HCT116 (cell line): ENCODE data around the gene BLCAP. TPM values are rescaled to one million over a fixed set of nuclear protein-coding genes. Genes with fewer than 3 reads are reported as not detected.
A peak's percentile ranks its signal among the peaks of the same experiment; 100 is the strongest.

Experiments
- ATAC-seq: fragments of 200-7000 bp; cut with Tn5 transposase; 2 replicates; pipeline ENCODE4 v1.9.1; 2020; ENCODE audit warnings: mild to moderate bottlenecking, moderate library complexity
- BruUV-seq: library from RNA; stranded (reverse); fragments of 400-500 nt; replicated peaks from 2 replicates; lab custom pipeline; 2021; lab: Mats Ljungman, UMichigan
- CTCF ChIA-PET: fragments of 300-600 bp; sonication (Branson Sonifier 250); formaldehyde crosslinking; loops from one replicate; lab custom pipeline; 2021; ENCODE audit warnings: antibody characterized with exemption; lab: Charles Lee
- POLR2A ChIA-PET: fragments of 300-600, 350-600 bp; sonication (Branson Sonifier 250); formaldehyde crosslinking; loops from one replicate; lab custom pipeline; 2021; ENCODE audit warnings: antibody characterized with exemption; lab: Charles Lee
- RAD21 ChIA-PET, 2 experiments: fragments of 300-600 bp; sonication (Branson Sonifier 250); formaldehyde crosslinking; loops; one replicate each; lab custom pipeline; 2023; ENCODE audit warnings: low total read pairs in 2 of 2; ENCODE audit not compliant: uncharacterized antibody in 2 of 2, unreplicated experiment in 2 of 2, low non-redundant PET in 1 of 2; lab: Charles Lee
- DNase-seq: peaks from one replicate; pipeline ENCODE4 v3.0.0-alpha.2; 2010; ENCODE audit warnings: low read depth, low spot score
- H2AFZ ChIP-seq: fragments of 200-600 bp; shearing (Covaris generic), sonication (generic); 2 replicates; pipeline ENCODE4 v1.6.1; 2017; ENCODE audit warnings: low read depth, mixed run types, mixed read lengths, antibody characterized with exemption, low read length; ENCODE audit not compliant: poor library complexity, severe bottlenecking
- H3K27ac ChIP-seq: 2 replicates; pipeline ENCODE4 v1.5.1; 2012; ENCODE audit warnings: low read depth, low read length
- H3K27me3 ChIP-seq: fragments of 200-600 bp; sonication (generic); 2 replicates; pipeline ENCODE4 v1.6.1; 2016; ENCODE audit warnings: mixed run types, low read length, mixed read lengths; ENCODE audit not compliant: insufficient read depth
- H3K36me3 ChIP-seq, 2 experiments: fragments of 200-500 bp in 1 of 2; fragments of 200-600 bp in 1 of 2; sonication (Bioruptor generic) in 1 of 2; sonication (generic) in 1 of 2; 2 replicates each; pipeline versions ENCODE4 v1.5.1 to v1.6.1; 2014 to 2016; ENCODE audit warnings: low read length in 2 of 2, inconsistent platforms in 1 of 2, mixed read lengths in 1 of 2, mixed run types in 1 of 2; ENCODE audit not compliant: insufficient read depth in 2 of 2, control insufficient read depth in 1 of 2
- H3K4me1 ChIP-seq, 2 experiments: fragments of 200-600 bp in 1 of 2; sonication (generic) in 1 of 2; 2 replicates each; pipeline versions ENCODE4 v1.5.1 to v1.6.1; 2012 to 2017; ENCODE audit warnings: low read length in 2 of 2, inconsistent platforms in 1 of 2, mild to moderate bottlenecking in 1 of 2, mixed read lengths in 1 of 2, mixed run types in 1 of 2, moderate library complexity in 1 of 2; ENCODE audit not compliant: insufficient read depth in 2 of 2, control insufficient read depth in 1 of 2
- H3K4me2 ChIP-seq: fragments of 200-600 bp; sonication (generic); 2 replicates; pipeline ENCODE4 v1.6.1; 2017; ENCODE audit warnings: mixed run types, low read length, mixed read lengths
- H3K4me3 ChIP-seq, 2 experiments: fragments of 200-600 bp in 1 of 2; sonication (generic) in 1 of 2; replicated peaks in 1 of 2; 2 replicates each; pipeline ENCODE4 v1.5.1; 2011 to 2016; ENCODE audit warnings: low read length in 2 of 2, control low read depth in 1 of 2, low read depth in 1 of 2, mild to moderate bottlenecking in 1 of 2, mixed read lengths in 1 of 2, mixed run types in 1 of 2
- H3K79me2 ChIP-seq: fragments of 200-600 bp; sonication (generic); 2 replicates; pipeline ENCODE4 v1.6.1; 2017; ENCODE audit warnings: mild to moderate bottlenecking, mixed run types, low read length, moderate library complexity, mixed read lengths; ENCODE audit not compliant: insufficient read depth
- H3K9ac ChIP-seq: fragments of 200-600 bp; sonication (generic); 2 replicates; pipeline ENCODE4 v1.6.1; 2016; ENCODE audit warnings: low read length, mixed read lengths
- H3K9me2 ChIP-seq: fragments of 200-600 bp; sonication (generic), shearing (Covaris generic); 2 replicates; pipeline ENCODE4 v1.6.1; 2017; ENCODE audit warnings: mixed run types, mild to moderate bottlenecking, moderate library complexity; ENCODE audit not compliant: insufficient read depth
- H3K9me3 ChIP-seq, 2 experiments: fragments of 200-500 bp in 1 of 2; fragments of 200-600 bp in 1 of 2; sonication (Bioruptor generic) in 1 of 2; sonication (generic) in 1 of 2; 2 replicates each; pipeline ENCODE4 v1.6.1; 2014 to 2017; ENCODE audit warnings: low read length in 2 of 2, mixed read lengths in 2 of 2, inconsistent platforms in 1 of 2, low read depth in 1 of 2, mild to moderate bottlenecking in 1 of 2, mixed run types in 1 of 2, moderate library complexity in 1 of 2; ENCODE audit not compliant: control insufficient read depth in 1 of 2, insufficient read depth in 1 of 2
- H4K20me1 ChIP-seq: fragments of 200-600 bp; sonication (generic), shearing (Covaris generic); 2 replicates; pipeline ENCODE4 v1.6.1; 2017; ENCODE audit warnings: mixed run types, mild to moderate bottlenecking, moderate library complexity; ENCODE audit not compliant: insufficient read depth
- ATF3 ChIP-seq: IDR thresholded peaks from 2 replicates; pipeline ENCODE4 v1.6.1; 2012
- CEBPB ChIP-seq: IDR thresholded peaks from 2 replicates; pipeline ENCODE4 v1.6.1; 2012; ENCODE audit warnings: low read depth
- CTCF ChIP-seq, 3 experiments: fragments of 200-600 bp in 1 of 3; sonication (generic) in 1 of 3; IDR thresholded peaks in 2 of 3; conservative IDR thresholded peaks in 1 of 3; 2 replicates each; pipeline ENCODE4 v1.5.1; 2012 to 2017; ENCODE audit warnings: low read depth in 2 of 3, low read length in 2 of 3, antibody characterized with exemption in 1 of 3, borderline replicate concordance in 1 of 3, control low read depth in 1 of 3, mild to moderate bottlenecking in 1 of 3, mixed read lengths in 1 of 3, mixed run types in 1 of 3, moderate library complexity in 1 of 3; ENCODE audit not compliant: insufficient read depth in 1 of 3
- EGR1 ChIP-seq: IDR thresholded peaks from 2 replicates; pipeline ENCODE4 v1.6.1; 2012; ENCODE audit warnings: low read depth
- EZH2phosphoT487 ChIP-seq: fragments of 200-600 bp; IDR thresholded peaks from 2 replicates; pipeline ENCODE4 v1.6.1; 2018; ENCODE audit warnings: antibody characterized with exemption, borderline replicate concordance
- FOSL1 ChIP-seq: IDR thresholded peaks from 2 replicates; pipeline ENCODE4 v1.6.1; 2012; ENCODE audit warnings: low read depth
- JUND ChIP-seq: IDR thresholded peaks from 2 replicates; pipeline ENCODE4 v1.6.1; 2012
- MAX ChIP-seq: IDR thresholded peaks from 2 replicates; pipeline ENCODE4 v1.6.1; 2012
- POLR2A ChIP-seq: IDR thresholded peaks from 2 replicates; pipeline ENCODE4 v1.7.0; 2011; ENCODE audit warnings: borderline replicate concordance; ENCODE audit not compliant: insufficient read depth, insufficient read length; ENCODE audit errors: extremely low read depth
- REST ChIP-seq: IDR thresholded peaks from 2 replicates; pipeline ENCODE4 v1.6.1; 2012; ENCODE audit warnings: low read depth
- TCF7L2 ChIP-seq: IDR thresholded peaks from 2 replicates; pipeline ENCODE4 v1.7.0; 2011; ENCODE audit warnings: borderline replicate concordance, inconsistent platforms; ENCODE audit not compliant: insufficient read depth, insufficient read length; ENCODE audit errors: extremely low read depth
- YY1 ChIP-seq: IDR thresholded peaks from 2 replicates; pipeline ENCODE4 v1.6.1; 2011; ENCODE audit warnings: low read length, low read depth, moderate library complexity, mild to moderate bottlenecking; ENCODE audit not compliant: insufficient replicate concordance; ENCODE audit errors: extremely low read depth
- ZFX ChIP-seq: fragments of 450-650 bp; IDR thresholded peaks from 2 replicates; pipeline ENCODE4 v1.6.1; 2017
- intact Hi-C: fragments of 100-400 bp; cut with micrococcal nuclease; formaldehyde crosslinking; loops from 2 replicates; pipeline ENCODE4 v1.10.0; 2022
- total RNA-seq: library from RNA; stranded (reverse); gene quantifications from one replicate; pipeline ENCODE4 v1.2.1, GENCODE V29; 2021; ENCODE audit not compliant: unreplicated experiment

BLCAP gene
- total RNA-seq, 1 experiment from 2014 or later: 27.5 TPM

- RAD21 ChIA-PET: no interaction called here
- Histone ChIP-seq H4K20me1 (no peaks in the 10 kb centered on the region), H3K36me3 (no peaks in the 10 kb centered on the region), H3K27ac (no peak overlapping the region), H3K79me2 (no peaks in the 10 kb centered on the region), H3K4me2 (peak overlapping the region; percentile 25; the same call in 1 of the 2 replicates)
- no peak for ATAC-seq
- TF ChIP-seq ATF3 (no peak), CEBPB (no peak), TCF7L2 (peak; percentile 64), ZFX (no peak), MAX (no peak), JUND (no peak)
- TF ChIP-seq, all 23 proteins: peak for 1
- no TSS peak for BruUV-seq
- Histone ChIP-seq H3K9ac (no peak overlapping the region), H3K9me2 (no peaks in the 10 kb centered on the region), H3K4me1 (peaks cover 4 to 9% of the 10 kb centered on the region in 2 experiments; a peak in 1 of 4 replicates), H3K4me3 (no peak overlapping the region), H2AFZ (no peak overlapping the region), H3K27me3 (peaks cover 53% of the 10 kb centered on the region), H3K9me3 (no peaks in the 10 kb centered on the region)
- ChIA-PET POLR2A (no interaction called here), CTCF (no interaction called here)
- no peak for DNase-seq
- intact Hi-C loops: loop anchor here (10.0 kb wide), 1 partner anchor 597 kb away; the partner anchor contains the start of gene TGM2
These were observed 40.3 kb upstream of the BLCAP start for GRCh38 chr20:37567671-37568588.

GRCh38 chr20:37567331-37567665 lies 39.6 kb upstream of the BLCAP start:
- ChIA-PET RAD21 (no interaction called here), CTCF (interaction anchor here (1.0 kb wide), 1 partner anchor 426 kb away, joined by 3 read pairs; no protein-coding TSS in a partner anchor), POLR2A (no interaction called here)
- H3K27me3 ChIP-seq: peaks cover 53% of the 10 kb centered on the region
- H3K9ac ChIP-seq: no peak overlapping the region
- no peak overlapping the region for H2AFZ ChIP-seq
- DNase-seq: no peak
- H3K9me3 ChIP-seq: no peaks in the 10 kb centered on the region
- intact Hi-C loops: loop anchor here (10.0 kb wide), 1 partner anchor 598 kb away; the partner anchor contains the start of gene TGM2
- H3K27ac ChIP-seq: no peak overlapping the region
- no peaks in the 10 kb centered on the region for H3K36me3 ChIP-seq
- no peaks in the 10 kb centered on the region for H3K9me2 ChIP-seq
- BruUV-seq: no TSS peak
- H3K4me1 ChIP-seq: peaks cover 4 to 9% of the 10 kb centered on the region in 2 experiments; a peak in 1 of 4 replicates
- H3K4me2 ChIP-seq: no peak overlapping the region
- H3K4me3 ChIP-seq: no peak overlapping the region
- ATAC-seq: no peak
- H4K20me1 ChIP-seq: no peaks in the 10 kb centered on the region
- H3K79me2 ChIP-seq: no peaks in the 10 kb centered on the region
- TF ChIP-seq JUND: no peak
- TF ChIP-seq ZFX: no peak
- no peak for TF ChIP-seq FOSL1
- no peak for TF ChIP-seq REST
- no peak for TF ChIP-seq EZH2phosphoT487
- TF ChIP-seq POLR2A: no peak
- no peak for TF ChIP-seq CTCF (IDR thresholded peaks at IDR 0.05 in 2 of 3, conservative IDR thresholded peaks at IDR 0.05 in 1 of 3; ENCODE audit: borderline replicate concordance in 1 of 3, insufficient read depth in 1 of 3, low read depth in 2 of 3, low read length in 2 of 3)
- TF ChIP-seq YY1: no peak
- no peak for TF ChIP-seq EGR1
